ENCODE measurements around the gene PRR15L. TPM values are rescaled to one million over a fixed set of nuclear protein-coding genes. Genes with fewer than 3 reads are reported as not detected.
A peak's percentile ranks its signal among the peaks of the same experiment; 100 is the strongest.

PRR15L gene
- total RNA-seq, 4 donors from 2014 or later = 63.6 to 150 (median 127) TPM

- DNase-seq = peak; percentile 80 to 82
- 52 to 62% methylated on average over 10 of the region's 10 CpGs for WGBS, 2 donors
- Histone ChIP-seq H3K4me1 (peaks cover 47 to 60% of the 10 kb centered on the region in 2 donors), H3K4me3 (replicated peaks in 1 of 3) (no peak overlapping the region), H3K27ac (peak overlapping the region; percentile 51 to 92 (median 65)), H3K27me3 (no peaks in the 10 kb centered on the region), H3K36me3 (no peaks in the 10 kb centered on the region), H3K9me3 (no peaks in the 10 kb centered on the region)
- intact Hi-C loops (cut with DNase I) = no loop called here
- no peak for TF ChIP-seq CTCF (IDR thresholded peaks at IDR 0.05)
- TF ChIP-seq POLR2A (IDR thresholded peaks at IDR 0.05) = no peak
Observed at GRCh38 chr17:47945529-47946508, 11.9 kb downstream of the PRR15L start.

GRCh38 chr17:47945080-47945479 lies 12.6 kb downstream of the PRR15L start:
- intact Hi-C loops (cut with DNase I) = no loop called here
- 73 to 77% methylated on average over 8 of the region's 8 CpGs for WGBS, 2 donors
- H3K36me3 ChIP-seq = no peaks in the 10 kb centered on the region
- no peak for TF ChIP-seq CTCF (IDR thresholded peaks at IDR 0.05)
- TF ChIP-seq POLR2A (IDR thresholded peaks at IDR 0.05) = no peak
- H3K4me3 ChIP-seq (replicated peaks in 1 of 3) = no peak overlapping the region
- no peak for DNase-seq
- H3K27ac ChIP-seq = peak overlapping the region; percentile 51 to 92 (median 65)
- H3K27me3 ChIP-seq = no peaks in the 10 kb centered on the region
- no peaks in the 10 kb centered on the region for H3K9me3 ChIP-seq
- peaks cover 41 to 57% of the 10 kb centered on the region in 2 donors for H3K4me1 ChIP-seq

- no peak for DNase-seq
- Histone ChIP-seq H3K36me3 (no peaks in the 10 kb centered on the region), H3K27me3 (no peaks in the 10 kb centered on the region), H3K4me1 (peaks cover 26 to 39% of the 10 kb centered on the region in 2 donors), H3K4me3 (replicated peaks in 1 of 3) (no peak overlapping the region), H3K27ac (peak overlapping the region; percentile 18 to 89 (median 77)), H3K9me3 (no peaks in the 10 kb centered on the region)
- 75 to 78% methylated on average over 6 of the region's 6 CpGs for WGBS, 2 donors
- intact Hi-C loops (cut with DNase I) = loop anchor here (5.0 kb wide), 1 partner anchor 45 kb away; the partner anchor contains the start of gene SP2
- TF ChIP-seq CTCF (IDR thresholded peaks at IDR 0.05) (no peak), POLR2A (IDR thresholded peaks at IDR 0.05) (no peak)
Observed at GRCh38 chr17:47942568-47942967, 15.1 kb downstream of the PRR15L start.

- no peak for DNase-seq
- TF ChIP-seq CTCF (IDR thresholded peaks at IDR 0.05) (no peak), POLR2A (IDR thresholded peaks at IDR 0.05) (no peak)
- H3K36me3 ChIP-seq = no peaks in the 10 kb centered on the region
- no peaks in the 10 kb centered on the region for H3K9me3 ChIP-seq
- peak overlapping the region in 2 of 3 donors; percentile 64 to 67 for H3K4me3 ChIP-seq (replicated peaks in 1 of 3)
- no peaks in the 10 kb centered on the region for H3K27me3 ChIP-seq
- peak overlapping the region; percentile 49 to 89 (median 77) for H3K27ac ChIP-seq
- WGBS, 2 donors = 15 to 31% methylated on average over 5 of the region's 5 CpGs
- H3K4me1 ChIP-seq = peaks cover 26 to 39% of the 10 kb centered on the region in 2 donors
- intact Hi-C loops (cut with DNase I) = loop anchor here (5.0 kb wide), 1 partner anchor 45 kb away; the partner anchor contains the start of gene SP2
Observed at GRCh38 chr17:47942096-47942510, 15.6 kb downstream of the PRR15L start.

Data from thyroid gland (tissue), 4 donors.